ENCODE data around the gene APOL1.
A peak's percentile ranks its signal among the peaks of the same experiment; 100 is the strongest.
"Not testable (repeated sequence)": the region's sequence is repeated elsewhere in the genome, so short reads cannot be mapped to it uniquely, and the experiment has no call there.

APOL1 gene

GRCh38 chr22:36252754-36253522, at the start of gene APOL1:
TSS of gene APOL1 (plus strand) at chr22:36253133. CDS start at chr22:36254956, 1,823 bp downstream.
- DNase-seq (ENCODE audit: low spot score), result peak; percentile 62

- DNase-seq (ENCODE audit: low spot score), result not testable (repeated sequence)
Observed at GRCh38 chr22:36203441-36203840, 49.5 kb upstream of the APOL1 start.

GRCh38 chr22:36204001-36204631, 48.8 kb upstream of the APOL1 start:
- DNase-seq (ENCODE audit: low spot score), result no peak

- DNase-seq (ENCODE audit: low spot score), result no peak
Observed at GRCh38 chr22:36204632-36205015, 48.3 kb upstream of the APOL1 start.

GRCh38 chr22:36205573-36205972, 47.4 kb upstream of the APOL1 start:
- DNase-seq (ENCODE audit: low spot score), result not testable (repeated sequence)

- no peak for DNase-seq (ENCODE audit: low spot score)
Observed at GRCh38 chr22:36206255-36206654, 46.7 kb upstream of the APOL1 start.

GRCh38 chr22:36208162-36208765, 44.7 kb upstream of the APOL1 start:
- no peak for DNase-seq (ENCODE audit: low spot score)

- no peak for DNase-seq (ENCODE audit: low spot score)
Observed at GRCh38 chr22:36208914-36209313, 44.0 kb upstream of the APOL1 start.

GRCh38 chr22:36209488-36209908, 43.4 kb upstream of the APOL1 start:
- DNase-seq (ENCODE audit: low spot score), result not testable (repeated sequence)

GRCh38 chr22:36210224-36210623, 42.7 kb upstream of the APOL1 start:
- no peak for DNase-seq (ENCODE audit: low spot score)

GRCh38 chr22:36211237-36211861, 41.6 kb upstream of the APOL1 start:
- DNase-seq (ENCODE audit: low spot score), result no peak

- no peak for DNase-seq (ENCODE audit: low spot score)
Observed at GRCh38 chr22:36212901-36213300, 40.0 kb upstream of the APOL1 start.

- DNase-seq (ENCODE audit: low spot score), result no peak
Observed at GRCh38 chr22:36213586-36213985, 39.3 kb upstream of the APOL1 start.

GRCh38 chr22:36215981-36216380, 37.0 kb upstream of the APOL1 start:
- DNase-seq (ENCODE audit: low spot score), result no peak

GRCh38 chr22:36218648-36219193, 34.2 kb upstream of the APOL1 start:
- no peak for DNase-seq (ENCODE audit: low spot score)

GRCh38 chr22:36220451-36220921, 32.4 kb upstream of the APOL1 start:
- DNase-seq (ENCODE audit: low spot score), result no peak

GRCh38 chr22:36221799-36222751, 30.9 kb upstream of the APOL1 start:
- DNase-seq (ENCODE audit: low spot score), result no peak

- DNase-seq (ENCODE audit: low spot score), result no peak
Observed at GRCh38 chr22:36222887-36223450, 30.0 kb upstream of the APOL1 start.

- no peak for DNase-seq (ENCODE audit: low spot score)
Observed at GRCh38 chr22:36223504-36223903, 29.4 kb upstream of the APOL1 start.

GRCh38 chr22:36224245-36224644, 28.7 kb upstream of the APOL1 start:
- DNase-seq (ENCODE audit: low spot score), result no peak

Data from AG08396 (cell line).